CD4-positive, CD25-positive, alpha-beta regulatory T cell (primary cell): ENCODE measurements around the gene KAT8. TPM values are rescaled to one million over a fixed set of nuclear protein-coding genes. Genes with fewer than 3 reads are reported as not detected.

ENCODE experiments used
- ATAC-seq, 2 donors: fragments of 150-1000 bp; cut with Tn5 transposase; one replicate each; pipeline ENCODE4 v1.10.0; 2021; ENCODE audit warnings: low read depth in 2 of 2, moderate number of reproducible peaks in 2 of 2, moderate library complexity in 1 of 2
- DNase-seq, 3 donors: peaks; one replicate each; pipeline versions ENCODE4 v3.0.0 to v3.0.0-alpha.2; 2012 to 2022; ENCODE audit warnings: mixed read lengths in 1 of 3
- H3K27ac ChIP-seq: one replicate; pipeline ENCODE4 v1.7.0; 2013; ENCODE audit warnings: mild to moderate bottlenecking, low read length; ENCODE audit not compliant: insufficient read depth, poor library complexity, severe bottlenecking
- H3K27me3 ChIP-seq: one replicate; pipeline ENCODE4 v1.7.0; 2013; ENCODE audit warnings: low read length; ENCODE audit not compliant: control insufficient read depth, insufficient read depth
- H3K36me3 ChIP-seq: one replicate; pipeline ENCODE4 v1.7.0; 2013; ENCODE audit warnings: mild to moderate bottlenecking, low read length, moderate library complexity; ENCODE audit not compliant: control insufficient read depth, insufficient read depth
- H3K4me1 ChIP-seq: 2 replicates; pipeline ENCODE4 v1.7.0; 2013; ENCODE audit warnings: mild to moderate bottlenecking, low read length; ENCODE audit not compliant: insufficient read depth, control insufficient read depth, poor library complexity, severe bottlenecking
- H3K4me3 ChIP-seq: one replicate; pipeline ENCODE4 v1.7.0; 2013; ENCODE audit warnings: low read depth, mild to moderate bottlenecking, low read length, moderate library complexity
- H3K9me3 ChIP-seq, 2 experiments: 1 replicate in 1 of 2; 2 replicates in 1 of 2; pipeline ENCODE4 v1.7.0; 2013; ENCODE audit warnings: low read length in 2 of 2, mild to moderate bottlenecking in 1 of 2, moderate library complexity in 1 of 2; ENCODE audit not compliant: control insufficient read depth in 2 of 2
- H3K27ac Mint-ChIP-seq, 3 donors: one replicate each; pipeline ENCODE4 v1.8.0; 2020 to 2022; ENCODE audit warnings: mild to moderate bottlenecking in 3 of 3, mixed read lengths in 3 of 3, moderate library complexity in 2 of 3
- H3K27me3 Mint-ChIP-seq: one replicate; pipeline ENCODE4 v1.8.0; 2022; ENCODE audit warnings: mild to moderate bottlenecking, mixed read lengths
- H3K36me3 Mint-ChIP-seq: one replicate; pipeline ENCODE4 v1.8.0; 2020; ENCODE audit warnings: mixed read lengths
- H3K4me1 Mint-ChIP-seq, 4 donors: one replicate each; pipeline ENCODE4 v1.8.0; 2020 to 2022; ENCODE audit warnings: mixed read lengths in 4 of 4, mild to moderate bottlenecking in 1 of 4
- H3K4me3 Mint-ChIP-seq, 4 donors: one replicate each; pipeline ENCODE4 v1.8.0; 2020 to 2022; ENCODE audit warnings: mild to moderate bottlenecking in 4 of 4, mixed read lengths in 4 of 4, moderate library complexity in 3 of 4
- H3K9me3 Mint-ChIP-seq, 7 donors: one replicate each; pipeline ENCODE4 v1.8.0; 2020 to 2022; ENCODE audit warnings: mixed read lengths in 7 of 7, mild to moderate bottlenecking in 3 of 7, moderate library complexity in 2 of 7
- polyA plus RNA-seq, 4 donors: library from polyadenylated mRNA; unstranded; fragments of 300-500 nt; fragmentation: Illumina TruSeq; gene quantifications; one replicate each; pipeline ENCODE4 v1.2.3, GENCODE V29; 2021
- total RNA-seq: library from RNA; stranded (reverse); gene quantifications from one replicate; pipeline ENCODE4 v1.2.3, GENCODE V29; 2022

The KAT8 gene
- total and polyA plus RNA-seq, 5 donors from 2014 or later: 31.8 to 103 (median 44.7) TPM

- Histone ChIP-seq H3K4me3 (no peak overlapping the region), H3K27ac (no peak overlapping the region), H3K9me3 (no peaks in the 10 kb centered on the region), H3K27me3 (no peaks in the 10 kb centered on the region), H3K36me3 (peaks cover 42% of the 10 kb centered on the region), H3K4me1 (peaks cover 30% of the 10 kb centered on the region)
- H3K27me3 Mint-ChIP-seq: peaks cover 4% of the 10 kb centered on the region
- H3K36me3 Mint-ChIP-seq: peaks cover 26% of the 10 kb centered on the region
- no peak for DNase-seq
- H3K4me1 Mint-ChIP-seq: peaks cover 5 to 58% (median 28%) of the 10 kb centered on the region in 4 donors
- H3K27ac Mint-ChIP-seq: no peak overlapping the region
- peak overlapping the region in 2 of 4 donors; percentile 90 to 92 for H3K4me3 Mint-ChIP-seq
- H3K9me3 Mint-ChIP-seq: no peaks in the 10 kb centered on the region
- ATAC-seq: no peak
Observed at GRCh38 chr16:31076319-31076718, 41.1 kb upstream of the KAT8 start.

GRCh38 chr16:31077024-31077423 is 40.4 kb upstream of the KAT8 start:
- Mint-ChIP-seq H3K27ac (no peak overlapping the region), H3K4me3 (peak overlapping the region in 2 of 4 donors; percentile 31 to 90), H3K27me3 (peaks cover 4% of the 10 kb centered on the region), H3K9me3 (no peaks in the 10 kb centered on the region), H3K36me3 (peaks cover 26% of the 10 kb centered on the region), H3K4me1 (peaks cover 5 to 56% (median 22%) of the 10 kb centered on the region in 4 donors)
- peaks cover 42% of the 10 kb centered on the region for H3K36me3 ChIP-seq
- H3K27me3 ChIP-seq: no peaks in the 10 kb centered on the region
- peaks cover 24% of the 10 kb centered on the region for H3K4me1 ChIP-seq
- H3K9me3 ChIP-seq: no peaks in the 10 kb centered on the region
- DNase-seq: no peak
- H3K4me3 ChIP-seq: no peak overlapping the region
- ATAC-seq: no peak
- H3K27ac ChIP-seq: no peak overlapping the region

- Mint-ChIP-seq H3K27me3 (peaks cover 4% of the 10 kb centered on the region), H3K4me3 (peak overlapping the region in 2 of 4 donors; percentile 15 to 27), H3K4me1 (peaks cover 5 to 52% (median 15%) of the 10 kb centered on the region in 4 donors), H3K27ac (no peak overlapping the region), H3K36me3 (peaks cover 26% of the 10 kb centered on the region), H3K9me3 (no peaks in the 10 kb centered on the region)
- no peak overlapping the region for H3K27ac ChIP-seq
- H3K36me3 ChIP-seq: peaks cover 42% of the 10 kb centered on the region
- peaks cover 19% of the 10 kb centered on the region for H3K4me1 ChIP-seq
- no peak for DNase-seq
- no peak for ATAC-seq
- no peaks in the 10 kb centered on the region for H3K9me3 ChIP-seq
- H3K4me3 ChIP-seq: no peak overlapping the region
- H3K27me3 ChIP-seq: no peaks in the 10 kb centered on the region
Observed at GRCh38 chr16:31077592-31078396, 39.7 kb upstream of the KAT8 start.

- Mint-ChIP-seq H3K9me3 (no peaks in the 10 kb centered on the region), H3K4me1 (peaks cover 5 to 50% (median 14%) of the 10 kb centered on the region in 4 donors), H3K27me3 (peaks cover 3% of the 10 kb centered on the region), H3K36me3 (peaks cover 29% of the 10 kb centered on the region), H3K27ac (no peak overlapping the region), H3K4me3 (peak overlapping the region in 1 of 4 donors; percentile 62)
- Histone ChIP-seq H3K27ac (no peak overlapping the region), H3K4me1 (peaks cover 18% of the 10 kb centered on the region), H3K4me3 (no peak overlapping the region), H3K27me3 (no peaks in the 10 kb centered on the region), H3K36me3 (peaks cover 42% of the 10 kb centered on the region), H3K9me3 (no peaks in the 10 kb centered on the region)
- no peak for ATAC-seq
- no peak for DNase-seq
Observed at GRCh38 chr16:31078597-31079341, 38.7 kb upstream of the KAT8 start.

GRCh38 chr16:31079342-31079944 is 38.0 kb upstream of the KAT8 start:
- no peaks in the 10 kb centered on the region for H3K27me3 Mint-ChIP-seq
- H3K9me3 Mint-ChIP-seq: no peaks in the 10 kb centered on the region
- ATAC-seq (no peak), DNase-seq (no peak)
- H3K4me1 ChIP-seq: peaks cover 18% of the 10 kb centered on the region
- H3K9me3 ChIP-seq: no peaks in the 10 kb centered on the region
- H3K27ac Mint-ChIP-seq: peak overlapping the region in 1 of 3 donors; percentile 36
- H3K36me3 Mint-ChIP-seq: peaks cover 29% of the 10 kb centered on the region
- H3K27me3 ChIP-seq: no peaks in the 10 kb centered on the region
- H3K36me3 ChIP-seq: peaks cover 42% of the 10 kb centered on the region
- H3K4me3 Mint-ChIP-seq: no peak overlapping the region
- H3K27ac ChIP-seq: no peak overlapping the region
- H3K4me1 Mint-ChIP-seq: peaks cover 5 to 48% (median 11%) of the 10 kb centered on the region in 4 donors
- no peak overlapping the region for H3K4me3 ChIP-seq

DNA sequence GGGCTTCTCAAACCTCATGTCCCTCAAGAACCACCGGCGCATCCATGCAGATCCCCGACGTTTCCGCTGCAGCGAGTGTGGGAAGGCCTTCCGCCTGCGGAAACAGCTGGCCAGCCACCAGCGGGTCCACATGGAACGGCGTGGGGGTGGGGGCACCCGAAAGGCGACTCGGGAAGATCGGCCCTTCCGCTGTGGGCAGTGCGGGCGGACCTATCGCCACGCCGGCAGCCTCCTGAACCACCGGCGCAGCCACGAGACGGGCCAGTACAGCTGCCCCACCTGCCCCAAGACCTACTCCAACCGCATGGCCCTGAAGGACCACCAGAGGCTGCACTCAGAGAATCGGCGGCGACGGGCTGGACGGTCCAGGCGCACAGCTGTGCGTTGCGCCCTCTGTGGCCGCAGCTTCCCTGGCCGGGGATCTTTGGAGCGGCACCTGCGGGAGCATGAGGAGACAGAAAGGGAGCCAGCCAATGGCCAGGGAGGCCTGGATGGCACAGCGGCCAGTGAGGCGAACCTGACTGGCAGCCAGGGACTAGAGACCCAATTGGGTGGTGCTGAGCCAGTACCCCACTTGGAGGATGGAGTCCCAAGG is 37.3 kb upstream of the KAT8 start:
- Mint-ChIP-seq H3K27ac (no peak overlapping the region), H3K4me3 (peak overlapping the region in 1 of 4 donors; percentile 50), H3K27me3 (no peaks in the 10 kb centered on the region), H3K36me3 (peaks cover 29% of the 10 kb centered on the region), H3K9me3 (no peaks in the 10 kb centered on the region), H3K4me1 (peaks cover under 1 to 41% (median 4%) of the 10 kb centered on the region in 4 donors)
- Histone ChIP-seq H3K4me1 (peaks cover 12% of the 10 kb centered on the region), H3K27me3 (no peaks in the 10 kb centered on the region), H3K36me3 (peaks cover 42% of the 10 kb centered on the region), H3K27ac (no peak overlapping the region), H3K9me3 (no peaks in the 10 kb centered on the region), H3K4me3 (no peak overlapping the region)
- DNase-seq (no peak), ATAC-seq (no peak)

DNA sequence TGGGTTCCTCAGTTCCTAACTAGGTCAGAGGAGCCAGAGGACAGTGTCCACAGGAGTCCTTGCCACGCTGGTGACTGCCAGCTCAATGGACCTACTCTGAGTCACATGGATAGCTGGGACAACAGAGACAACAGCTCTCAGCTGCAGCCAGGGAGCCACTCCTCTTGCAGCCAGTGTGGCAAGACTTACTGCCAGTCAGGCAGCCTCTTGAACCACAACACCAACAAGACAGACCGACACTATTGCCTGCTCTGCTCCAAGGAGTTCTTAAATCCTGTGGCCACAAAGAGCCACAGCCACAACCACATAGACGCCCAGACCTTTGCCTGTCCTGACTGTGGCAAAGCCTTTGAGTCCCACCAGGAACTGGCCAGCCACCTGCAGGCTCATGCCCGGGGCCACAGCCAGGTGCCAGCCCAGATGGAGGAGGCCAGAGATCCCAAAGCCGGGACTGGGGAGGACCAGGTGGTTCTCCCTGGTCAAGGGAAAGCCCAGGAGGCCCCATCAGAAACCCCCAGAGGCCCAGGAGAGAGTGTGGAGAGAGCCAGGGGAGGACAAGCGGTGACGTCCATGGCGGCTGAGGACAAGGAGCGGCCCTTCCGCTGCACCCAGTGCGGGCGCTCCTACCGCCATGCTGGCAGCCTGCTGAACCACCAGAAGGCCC is 36.6 kb upstream of the KAT8 start:
- H3K27me3 ChIP-seq: no peaks in the 10 kb centered on the region
- Mint-ChIP-seq H3K4me1 (peaks cover 0 to 35% (median 1%) of the 10 kb centered on the region in 4 donors), H3K4me3 (no peak overlapping the region), H3K27ac (no peak overlapping the region), H3K9me3 (no peaks in the 10 kb centered on the region), H3K27me3 (no peaks in the 10 kb centered on the region), H3K36me3 (peaks cover 29% of the 10 kb centered on the region)
- no peak for ATAC-seq
- H3K36me3 ChIP-seq: peaks cover 42% of the 10 kb centered on the region
- H3K4me1 ChIP-seq: peaks cover 4% of the 10 kb centered on the region
- no peak for DNase-seq
- no peak overlapping the region for H3K27ac ChIP-seq
- H3K9me3 ChIP-seq: no peaks in the 10 kb centered on the region
- no peak overlapping the region for H3K4me3 ChIP-seq
